AG04450 (cell line): ENCODE results near the gene CBY1. TPM values are rescaled to one million over a fixed set of nuclear protein-coding genes. Genes with fewer than 3 reads are reported as not detected.

Source experiments
- CTCF ChIA-PET: fragments of 300-600, 350-600 bp; formaldehyde crosslinking; extraction: SDS; loops from one replicate; lab custom pipeline; 2022; ENCODE audit warnings: antibody characterized with exemption, inconsistent platforms; lab: Charles Lee
- POLR2A ChIA-PET: fragments of 350-600 bp; formaldehyde crosslinking; extraction: SDS; loops from one replicate; lab custom pipeline; 2021; ENCODE audit warnings: antibody characterized with exemption, inconsistent platforms; lab: Yijun Ruan, JAX
- DNase-seq: peaks from one replicate; pipeline ENCODE4 v3.0.0-alpha.2; 2011; ENCODE audit warnings: low read depth, low spot score
- H3K27ac ChIP-seq: one replicate; pipeline ENCODE4 v1.5.1; 2012; ENCODE audit warnings: low read depth, low read length, control low read depth
- H3K27me3 ChIP-seq: one replicate; pipeline ENCODE4 v1.6.0; 2012; ENCODE audit warnings: low read length; ENCODE audit not compliant: control insufficient read depth, insufficient read depth
- H3K4me3 ChIP-seq: 2 replicates; pipeline ENCODE4 v1.5.1; 2011; ENCODE audit warnings: mild to moderate bottlenecking, low read depth, low read length, control low read depth
- H3K9me3 ChIP-seq: 2 replicates; pipeline ENCODE4 v1.5.1; 2012; ENCODE audit warnings: low read length; ENCODE audit not compliant: control insufficient read depth, insufficient read depth
- polyA plus RNA-seq: library from polyadenylated mRNA; depleted of rRNA; stranded (reverse); fragments of >200 nt; gene quantifications from 2 replicates; pipeline ENCODE4 v1.2.3, GENCODE V29; 2011
- TF ChIP-seq, protein P1 (sequence below): IDR thresholded peaks from 2 replicates; pipeline ENCODE4 v1.5.1; 2011; ENCODE audit warnings: low read depth, low read length, control low read depth, inconsistent platforms

Gene CBY1
- polyA plus RNA-seq, 1 experiment = 43.0 TPM

- ChIA-PET CTCF (no interaction called here), POLR2A (no interaction called here)
- Histone ChIP-seq H3K27me3 (no peaks in the 10 kb centered on the region), H3K4me3 (no peak overlapping the region), H3K27ac (no peak overlapping the region), H3K9me3 (no peaks in the 10 kb centered on the region; the same call in none of the 2 replicates)
- TF ChIP-seq, protein P1, sequence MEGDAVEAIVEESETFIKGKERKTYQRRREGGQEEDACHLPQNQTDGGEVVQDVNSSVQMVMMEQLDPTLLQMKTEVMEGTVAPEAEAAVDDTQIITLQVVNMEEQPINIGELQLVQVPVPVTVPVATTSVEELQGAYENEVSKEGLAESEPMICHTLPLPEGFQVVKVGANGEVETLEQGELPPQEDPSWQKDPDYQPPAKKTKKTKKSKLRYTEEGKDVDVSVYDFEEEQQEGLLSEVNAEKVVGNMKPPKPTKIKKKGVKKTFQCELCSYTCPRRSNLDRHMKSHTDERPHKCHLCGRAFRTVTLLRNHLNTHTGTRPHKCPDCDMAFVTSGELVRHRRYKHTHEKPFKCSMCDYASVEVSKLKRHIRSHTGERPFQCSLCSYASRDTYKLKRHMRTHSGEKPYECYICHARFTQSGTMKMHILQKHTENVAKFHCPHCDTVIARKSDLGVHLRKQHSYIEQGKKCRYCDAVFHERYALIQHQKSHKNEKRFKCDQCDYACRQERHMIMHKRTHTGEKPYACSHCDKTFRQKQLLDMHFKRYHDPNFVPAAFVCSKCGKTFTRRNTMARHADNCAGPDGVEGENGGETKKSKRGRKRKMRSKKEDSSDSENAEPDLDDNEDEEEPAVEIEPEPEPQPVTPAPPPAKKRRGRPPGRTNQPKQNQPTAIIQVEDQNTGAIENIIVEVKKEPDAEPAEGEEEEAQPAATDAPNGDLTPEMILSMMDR = no peak
- no peak for DNase-seq
Measured at GRCh38 chr22:38684895-38685294, 28.5 kb downstream of the CBY1 start.

DNA sequence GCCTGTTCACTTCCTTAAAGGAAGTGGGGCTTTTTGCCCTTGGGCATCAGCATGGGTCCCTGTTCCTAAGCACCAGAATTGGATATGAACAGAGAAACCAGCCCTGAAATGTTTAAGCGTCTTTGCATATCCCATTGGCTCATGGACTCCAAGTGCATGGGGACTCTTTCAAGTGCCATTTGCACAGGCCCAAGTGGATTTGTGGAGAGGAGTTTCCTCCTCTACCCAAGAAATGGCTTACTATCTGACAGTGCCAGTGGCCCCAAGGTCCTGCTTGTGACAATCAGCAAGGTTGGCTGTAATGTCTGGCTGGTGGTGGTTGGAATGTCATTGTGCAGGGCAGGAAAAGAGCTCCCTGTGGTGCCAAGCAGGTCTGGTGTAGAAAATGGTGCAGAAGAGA, 29.3 kb downstream of the CBY1 start:
- Histone ChIP-seq H3K27ac (no peak overlapping the region), H3K4me3 (no peak overlapping the region), H3K27me3 (no peaks in the 10 kb centered on the region), H3K9me3 (no peaks in the 10 kb centered on the region; the same call in none of the 2 replicates)
- TF ChIP-seq, protein P1 = no peak
- DNase-seq = no peak
- ChIA-PET CTCF (no interaction called here), POLR2A (interaction anchor here (1.0 kb wide), 1 partner anchor 14 kb away, joined by 3 read pairs; no protein-coding TSS in a partner anchor)

DNA sequence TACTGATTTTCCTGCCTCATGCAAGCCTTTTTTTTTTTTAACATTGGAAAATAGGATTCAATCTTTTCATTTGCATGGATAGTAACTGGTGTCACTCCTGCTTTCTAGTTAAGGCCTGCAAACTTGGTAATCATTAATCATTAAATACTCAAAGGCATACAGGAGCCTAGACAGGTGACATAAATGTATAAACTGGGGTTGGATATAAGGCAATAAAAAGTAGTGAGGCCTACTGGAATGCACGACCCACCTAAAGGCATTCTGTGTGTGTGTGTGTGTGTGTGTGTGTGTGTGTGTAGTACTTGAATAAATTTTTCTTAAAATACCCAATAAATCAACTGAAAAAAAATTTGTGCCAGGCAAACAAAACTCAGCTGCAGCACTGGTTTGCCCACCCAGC, 33.2 kb downstream of the CBY1 start:
- Histone ChIP-seq H3K27me3 (no peaks in the 10 kb centered on the region), H3K9me3 (no peaks in the 10 kb centered on the region), H3K27ac (no peak overlapping the region), H3K4me3 (no peak overlapping the region)
- TF ChIP-seq, protein P1 = no peak
- DNase-seq = no peak
- ChIA-PET CTCF (interaction anchor here (1.2 kb wide), 1 partner anchor 8 kb away, joined by 4 read pairs; the partner anchor contains the start of gene TOMM22), POLR2A (interaction anchor here (0.6 kb wide), 1 partner anchor 204 kb away, joined by 3 read pairs; no protein-coding TSS in a partner anchor)

DNA sequence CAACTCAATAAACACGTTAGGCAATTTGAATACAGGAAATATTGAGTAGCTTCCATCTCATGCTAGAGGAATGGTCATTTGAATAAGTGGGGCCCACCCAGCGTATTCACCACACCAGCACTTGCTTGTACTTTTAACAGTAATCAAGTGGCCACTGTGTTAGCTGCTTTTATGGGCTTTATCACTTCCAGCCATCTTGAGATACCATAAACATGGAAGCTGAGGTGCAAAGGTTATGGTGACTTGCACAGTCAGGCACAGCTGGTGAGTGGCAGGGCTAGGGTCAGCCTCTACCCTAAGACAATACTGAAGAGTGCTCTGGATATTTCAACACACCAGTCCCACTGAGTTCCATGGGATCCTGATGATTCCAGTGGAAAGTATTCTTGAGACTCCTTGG, 37.6 kb downstream of the CBY1 start:
- no peak for DNase-seq
- POLR2A ChIA-PET = interaction anchor here (0.6 kb wide), 1 partner anchor 21 kb away, joined by 3 read pairs; no protein-coding TSS in a partner anchor
- CTCF ChIA-PET = interaction anchor here (0.7 to 3.4 kb wide), 3 partner anchors 12 to 429 kb away, joined by 3 to 13 read pairs (median 3); partner anchors contain the start of gene TOMM22

DNA sequence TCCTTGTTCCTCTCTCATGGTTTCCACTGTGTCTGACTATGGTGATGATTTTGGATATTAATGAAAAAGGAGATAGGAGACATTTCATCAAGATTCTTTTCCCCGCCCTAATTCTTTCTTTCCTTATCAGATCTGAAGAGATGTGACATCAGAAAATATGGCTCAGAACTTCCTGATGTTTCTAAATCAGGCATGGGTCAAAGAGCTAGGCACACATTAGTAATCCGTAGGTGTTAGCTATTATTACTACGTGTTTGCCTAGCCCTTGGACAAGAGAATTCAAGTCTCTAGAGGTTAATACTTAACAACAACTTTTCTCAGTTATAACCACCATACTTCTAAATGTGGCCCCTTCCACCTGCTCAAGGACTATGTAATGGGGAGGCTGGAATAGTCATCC, 38.5 kb downstream of the CBY1 start:
- H3K9me3 ChIP-seq = no peaks in the 10 kb centered on the region
- CTCF ChIA-PET = interaction anchor here (0.9 to 1.3 kb wide), 2 partner anchors 13 to 74 kb away, joined by 3 to 5 read pairs; partner anchors contain the start of gene TOMM22
- no peak overlapping the region for H3K4me3 ChIP-seq
- POLR2A ChIA-PET = interaction anchor here (0.7 kb wide), 1 partner anchor 11 kb away, joined by 3 read pairs; the partner anchor contains the start of gene GTPBP1
- H3K27me3 ChIP-seq = no peaks in the 10 kb centered on the region
- no peak for DNase-seq
- TF ChIP-seq, protein P1 = no peak
- no peak overlapping the region for H3K27ac ChIP-seq

More for the DNA sequence above, 37.6 kb downstream of the CBY1 start:
- H3K9me3 ChIP-seq = no peaks in the 10 kb centered on the region
- H3K4me3 ChIP-seq = no peak overlapping the region
- TF ChIP-seq, protein P1 = no peak
- no peaks in the 10 kb centered on the region for H3K27me3 ChIP-seq
- no peak overlapping the region for H3K27ac ChIP-seq
